PC-9 (cell line): Measurements from ENCODE around the gene LRMDA. TPM values are rescaled to one million over a fixed set of nuclear protein-coding genes. Genes with fewer than 3 reads are reported as not detected.

Experiments
- BruUV-seq: library from RNA; stranded (reverse); fragments of 400-500 nt; replicated peaks from 2 replicates; lab custom pipeline; 2021; lab: Mats Ljungman, UMichigan
- CTCF ChIA-PET: fragments of 300-600 bp; sonication (Branson Sonifier 250); formaldehyde crosslinking; loops from one replicate; lab custom pipeline; 2022; ENCODE audit warnings: antibody characterized with exemption; lab: Charles Lee
- POLR2A ChIA-PET: fragments of 300-600 bp; sonication (Branson Sonifier 250); formaldehyde crosslinking; loops from one replicate; lab custom pipeline; 2022; ENCODE audit warnings: antibody characterized with exemption; ENCODE audit not compliant: unreplicated experiment; lab: Charles Lee
- DNase-seq, 2 experiments: peaks; one replicate each; pipeline versions ENCODE4 v3.0.0 to v3.0.0-alpha.2; 2015 to 2022; ENCODE audit warnings: mixed read lengths in 1 of 2
- H2AFZ ChIP-seq: fragments of 200-600 bp; sonication (generic); 2 replicates; pipeline ENCODE4 v1.8.1; 2017; ENCODE audit warnings: antibody characterized with exemption
- H3F3A ChIP-seq: fragments of 200-600 bp; sonication (generic); 2 replicates; pipeline ENCODE4 v1.8.1; 2017; ENCODE audit warnings: antibody characterized with exemption, mild to moderate bottlenecking, low read depth; ENCODE audit not compliant: insufficient read depth
- H3K27ac ChIP-seq: fragments of 200-600 bp; sonication (generic); 2 replicates; pipeline ENCODE4 v1.6.1; 2016; ENCODE audit warnings: mixed run types
- H3K27me3 ChIP-seq: fragments of 200-600 bp; sonication (generic); 2 replicates; pipeline ENCODE4 v1.6.1; 2016; ENCODE audit warnings: low read depth, mixed run types; ENCODE audit not compliant: insufficient read depth
- H3K36me3 ChIP-seq: fragments of 200-600 bp; sonication (generic); 2 replicates; pipeline ENCODE4 v1.6.1; 2016; ENCODE audit warnings: low read depth, mixed run types
- H3K4me1 ChIP-seq: fragments of 200-600 bp; sonication (generic); replicated peaks from 2 replicates; pipeline ENCODE4 v1.6.1; 2016; ENCODE audit warnings: mixed run types; ENCODE audit not compliant: insufficient read depth
- H3K4me2 ChIP-seq: fragments of 200-600 bp; sonication (generic); 2 replicates; pipeline ENCODE4 v1.6.1; 2017; ENCODE audit warnings: mixed run types
- H3K4me3 ChIP-seq: fragments of 200-600 bp; sonication (generic); 2 replicates; pipeline ENCODE4 v1.6.1; 2016; ENCODE audit warnings: mixed run types
- H3K79me2 ChIP-seq: fragments of 200-600 bp; sonication (generic); 2 replicates; pipeline ENCODE4 v1.6.1; 2017; ENCODE audit warnings: low read depth, mixed run types
- H3K9me2 ChIP-seq: fragments of 200-600 bp; sonication (generic); 2 replicates; pipeline ENCODE4 v1.8.1; 2017; ENCODE audit warnings: mild to moderate bottlenecking; ENCODE audit not compliant: insufficient read depth
- H3K9me3 ChIP-seq: fragments of 200-600 bp; sonication (generic); 2 replicates; pipeline ENCODE4 v1.8.1; 2016; ENCODE audit warnings: low read depth; ENCODE audit not compliant: insufficient read depth
- H4K20me1 ChIP-seq: fragments of 200-600 bp; sonication (generic); 2 replicates; pipeline ENCODE4 v1.8.1; 2017; ENCODE audit not compliant: insufficient read depth
- CTCF ChIP-seq: fragments of 200-600 bp; sonication (generic); conservative IDR thresholded peaks from 2 replicates; pipeline ENCODE4 v1.6.1; 2017; ENCODE audit warnings: mixed run types, antibody characterized with exemption, mild to moderate bottlenecking, moderate library complexity
- EZH2 ChIP-seq: fragments of 200-600 bp; sonication (generic); IDR thresholded peaks from 2 replicates; pipeline ENCODE4 v1.8.0; 2017; ENCODE audit warnings: antibody characterized with exemption, low read depth
- intact Hi-C: fragments of 100-400 bp; cut with micrococcal nuclease; formaldehyde crosslinking; loops from one replicate; pipeline ENCODE4 v1.10.0; 2022; ENCODE audit not compliant: unreplicated experiment
- total RNA-seq: library from RNA; stranded (reverse); gene quantifications from 2 replicates; pipeline ENCODE4 v1.2.3, GENCODE V29; 2021

LRMDA gene
- total RNA-seq, 1 experiment from 2014 or later = not detected

- DNase-seq = no peak
- no peaks in the 10 kb centered on the region for H3K36me3 ChIP-seq
- no peaks in the 10 kb centered on the region for H4K20me1 ChIP-seq
- no peak overlapping the region for H3K4me3 ChIP-seq
- H3K9me3 ChIP-seq = no peaks in the 10 kb centered on the region
- no peaks in the 10 kb centered on the region for H3F3A ChIP-seq
- POLR2A ChIA-PET = no interaction called here
- H3K27me3 ChIP-seq = no peaks in the 10 kb centered on the region
- intact Hi-C loops = no loop called here
- no peak overlapping the region for H3K4me2 ChIP-seq
- TF ChIP-seq CTCF (no peak), EZH2 (no peak)
- BruUV-seq = no TSS peak
- no peak overlapping the region for H3K27ac ChIP-seq
- H2AFZ ChIP-seq = no peak overlapping the region
- no peaks in the 10 kb centered on the region for H3K9me2 ChIP-seq
- no peaks in the 10 kb centered on the region for H3K79me2 ChIP-seq
- H3K4me1 ChIP-seq = no peaks in the 10 kb centered on the region
- CTCF ChIA-PET = no interaction called here
Observed at GRCh38 chr10:76155961-76156360, 724.5 kb downstream of the LRMDA start.

DNA sequence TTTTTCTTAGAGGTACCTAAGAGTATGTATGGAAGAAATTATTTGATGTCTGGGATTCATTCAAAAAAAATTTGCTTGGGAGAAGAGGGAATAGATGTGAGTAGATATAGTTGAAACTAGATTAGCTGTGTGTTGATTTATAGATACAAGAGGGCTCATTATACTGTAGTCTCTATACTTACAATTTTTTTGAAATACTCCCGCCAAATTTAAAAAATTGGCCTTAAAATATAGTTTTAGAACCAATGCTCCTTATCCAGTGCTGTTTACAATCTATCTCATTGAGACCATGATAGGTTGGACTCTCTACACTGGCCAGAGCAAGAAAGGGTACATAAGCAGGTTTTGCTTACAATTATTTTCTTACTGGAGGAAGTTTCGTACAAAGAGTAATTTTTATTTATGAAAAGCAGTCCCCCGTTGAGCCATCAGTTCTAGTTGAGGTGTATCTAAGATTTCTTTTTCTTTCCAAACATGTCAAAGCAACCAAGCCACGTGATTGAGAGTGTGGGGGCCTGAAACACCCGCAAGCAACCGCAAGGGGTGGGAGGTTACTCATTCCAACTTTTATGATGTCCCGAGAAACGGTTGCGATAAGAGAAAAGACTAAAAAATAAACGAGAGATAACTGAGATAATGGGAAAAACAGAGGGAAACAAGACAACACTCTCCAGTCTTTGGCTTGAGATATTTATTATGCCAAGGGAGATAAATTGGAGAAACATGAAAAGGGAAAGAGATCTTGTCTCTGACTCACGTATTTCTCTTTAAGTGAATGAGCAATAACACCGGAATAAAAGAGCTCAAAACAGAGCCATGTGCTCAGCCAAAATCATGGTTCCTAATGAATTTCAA is 729.2 kb downstream of the LRMDA start:
- no peaks in the 10 kb centered on the region for H3K27me3 ChIP-seq
- intact Hi-C loops = no loop called here
- CTCF ChIA-PET = no interaction called here

GRCh38 chr10:76161301-76161582 is 729.8 kb downstream of the LRMDA start:
- no peaks in the 10 kb centered on the region for H3K79me2 ChIP-seq
- H3K4me2 ChIP-seq = no peak overlapping the region
- ChIA-PET CTCF (no interaction called here), POLR2A (no interaction called here)
- TF ChIP-seq CTCF (no peak), EZH2 (no peak)
- H3F3A ChIP-seq = no peaks in the 10 kb centered on the region
- no peak overlapping the region for H3K4me3 ChIP-seq
- H3K4me1 ChIP-seq = no peaks in the 10 kb centered on the region
- no peak overlapping the region for H3K27ac ChIP-seq
- H4K20me1 ChIP-seq = no peaks in the 10 kb centered on the region
- no TSS peak for BruUV-seq
- intact Hi-C loops = no loop called here
- H3K9me3 ChIP-seq = no peaks in the 10 kb centered on the region
- H3K36me3 ChIP-seq = no peaks in the 10 kb centered on the region
- no peak for DNase-seq
- H3K9me2 ChIP-seq = no peaks in the 10 kb centered on the region
- no peaks in the 10 kb centered on the region for H3K27me3 ChIP-seq
- no peak overlapping the region for H2AFZ ChIP-seq

More for the DNA sequence above, 729.2 kb downstream of the LRMDA start:
- H3K9me2 ChIP-seq = no peaks in the 10 kb centered on the region
- no peaks in the 10 kb centered on the region for H3K36me3 ChIP-seq
- POLR2A ChIA-PET = no interaction called here
- no peaks in the 10 kb centered on the region for H3K79me2 ChIP-seq
- no peak overlapping the region for H3K4me2 ChIP-seq
- no peak for TF ChIP-seq CTCF
- no peak overlapping the region for H2AFZ ChIP-seq
- H3K4me1 ChIP-seq = no peaks in the 10 kb centered on the region
- no peak overlapping the region for H3K4me3 ChIP-seq
- H3K9me3 ChIP-seq = no peaks in the 10 kb centered on the region
- BruUV-seq = no TSS peak
- no peak for DNase-seq
- H4K20me1 ChIP-seq = no peaks in the 10 kb centered on the region
- H3K27ac ChIP-seq = no peak overlapping the region
- no peaks in the 10 kb centered on the region for H3F3A ChIP-seq
